ENCODE measurements around the gene TANGO6.

GRCh38 chr16:69071036-69071435 is 227.7 kb downstream of the TANGO6 start:
- TF ChIP-seq, protein P1, sequence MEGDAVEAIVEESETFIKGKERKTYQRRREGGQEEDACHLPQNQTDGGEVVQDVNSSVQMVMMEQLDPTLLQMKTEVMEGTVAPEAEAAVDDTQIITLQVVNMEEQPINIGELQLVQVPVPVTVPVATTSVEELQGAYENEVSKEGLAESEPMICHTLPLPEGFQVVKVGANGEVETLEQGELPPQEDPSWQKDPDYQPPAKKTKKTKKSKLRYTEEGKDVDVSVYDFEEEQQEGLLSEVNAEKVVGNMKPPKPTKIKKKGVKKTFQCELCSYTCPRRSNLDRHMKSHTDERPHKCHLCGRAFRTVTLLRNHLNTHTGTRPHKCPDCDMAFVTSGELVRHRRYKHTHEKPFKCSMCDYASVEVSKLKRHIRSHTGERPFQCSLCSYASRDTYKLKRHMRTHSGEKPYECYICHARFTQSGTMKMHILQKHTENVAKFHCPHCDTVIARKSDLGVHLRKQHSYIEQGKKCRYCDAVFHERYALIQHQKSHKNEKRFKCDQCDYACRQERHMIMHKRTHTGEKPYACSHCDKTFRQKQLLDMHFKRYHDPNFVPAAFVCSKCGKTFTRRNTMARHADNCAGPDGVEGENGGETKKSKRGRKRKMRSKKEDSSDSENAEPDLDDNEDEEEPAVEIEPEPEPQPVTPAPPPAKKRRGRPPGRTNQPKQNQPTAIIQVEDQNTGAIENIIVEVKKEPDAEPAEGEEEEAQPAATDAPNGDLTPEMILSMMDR (IDR thresholded peaks at IDR 0.05) = no peak
- no peak for TF ChIP-seq POLR2A (IDR thresholded peaks at IDR 0.05)
